DMS79 treated with DMSO at 0.1 percent for 48 hours (cell line): ENCODE data around the gene CBX4.

ENCODE experiments used
- DNase-seq: peaks from one replicate; lab custom pipeline; 2025; lab: John Stamatoyannopoulos, UW

CBX4 gene

GRCh38 chr17:79811868-79812352 lies 27.3 kb downstream of the CBX4 start:
- peak; percentile 60 for DNase-seq

GRCh38 chr17:79811011-79811867 lies 28.0 kb downstream of the CBX4 start:
- peak; percentile 63 for DNase-seq

GRCh38 chr17:79810130-79811010 lies 28.9 kb downstream of the CBX4 start:
- peak; percentile 53 for DNase-seq

- DNase-seq: peak; percentile 15
Measured at GRCh38 chr17:79809530-79810129, 29.6 kb downstream of the CBX4 start.

GRCh38 chr17:79808763-79809529 lies 30.3 kb downstream of the CBX4 start:
- peak; percentile 52 for DNase-seq

- no peak for DNase-seq
Measured at GRCh38 chr17:79806863-79807720, 32.1 kb downstream of the CBX4 start.

- DNase-seq: no peak
Measured at GRCh38 chr17:79806446-79806760, 32.8 kb downstream of the CBX4 start.

GRCh38 chr17:79804856-79805696 lies 34.2 kb downstream of the CBX4 start:
- DNase-seq: no peak

GRCh38 chr17:79803997-79804855 lies 35.0 kb downstream of the CBX4 start:
- DNase-seq: no peak

- no peak for DNase-seq
Measured at GRCh38 chr17:79803421-79803996, 35.7 kb downstream of the CBX4 start.

GRCh38 chr17:79802736-79803420 lies 36.4 kb downstream of the CBX4 start:
- DNase-seq: no peak

GRCh38 chr17:79802039-79802735 lies 37.1 kb downstream of the CBX4 start:
- DNase-seq: no peak

GRCh38 chr17:79801156-79802038 lies 37.8 kb downstream of the CBX4 start:
- DNase-seq: peak; percentile 6

- DNase-seq: peak; percentile 29
Measured at GRCh38 chr17:79800325-79801155, 38.7 kb downstream of the CBX4 start.
